Measurements from ENCODE around the gene SRSF1. TPM values are rescaled to one million over a fixed set of nuclear protein-coding genes. Genes with fewer than 3 reads are reported as not detected.

Gene SRSF1
- total RNA-seq, 1 donor from 2014 or later, result 258 TPM

DNA sequence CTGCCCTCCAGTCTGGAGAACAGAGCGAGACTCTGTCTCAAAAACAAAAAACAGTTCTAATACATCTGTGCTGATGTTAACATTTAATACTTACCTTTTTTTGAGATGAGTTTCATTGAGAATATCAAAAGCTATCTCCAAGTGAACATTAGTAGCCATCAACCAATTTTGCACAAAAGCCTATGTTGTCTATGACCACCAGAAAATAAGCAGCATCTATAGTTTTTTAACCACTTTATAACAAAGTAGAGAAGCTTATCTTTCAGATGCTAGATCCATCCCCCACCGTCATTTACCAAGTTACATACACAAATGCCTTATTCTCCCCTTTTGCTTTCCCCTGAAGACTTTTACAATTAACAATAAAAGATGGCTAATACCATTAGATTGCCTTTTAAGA is 4.1 kb downstream of the SRSF1 start:
- Mint-ChIP-seq H3K27me3 (ENCODE audit: low read depth) (no peaks in the 10 kb centered on the region), H3K27ac (no peak overlapping the region), H3K36me3 (peaks cover 23% of the 10 kb centered on the region), H3K4me1 (peaks cover 46% of the 10 kb centered on the region), H3K9me3 (no peaks in the 10 kb centered on the region), H3K4me3 (no peak overlapping the region)
- TF ChIP-seq, protein P1, sequence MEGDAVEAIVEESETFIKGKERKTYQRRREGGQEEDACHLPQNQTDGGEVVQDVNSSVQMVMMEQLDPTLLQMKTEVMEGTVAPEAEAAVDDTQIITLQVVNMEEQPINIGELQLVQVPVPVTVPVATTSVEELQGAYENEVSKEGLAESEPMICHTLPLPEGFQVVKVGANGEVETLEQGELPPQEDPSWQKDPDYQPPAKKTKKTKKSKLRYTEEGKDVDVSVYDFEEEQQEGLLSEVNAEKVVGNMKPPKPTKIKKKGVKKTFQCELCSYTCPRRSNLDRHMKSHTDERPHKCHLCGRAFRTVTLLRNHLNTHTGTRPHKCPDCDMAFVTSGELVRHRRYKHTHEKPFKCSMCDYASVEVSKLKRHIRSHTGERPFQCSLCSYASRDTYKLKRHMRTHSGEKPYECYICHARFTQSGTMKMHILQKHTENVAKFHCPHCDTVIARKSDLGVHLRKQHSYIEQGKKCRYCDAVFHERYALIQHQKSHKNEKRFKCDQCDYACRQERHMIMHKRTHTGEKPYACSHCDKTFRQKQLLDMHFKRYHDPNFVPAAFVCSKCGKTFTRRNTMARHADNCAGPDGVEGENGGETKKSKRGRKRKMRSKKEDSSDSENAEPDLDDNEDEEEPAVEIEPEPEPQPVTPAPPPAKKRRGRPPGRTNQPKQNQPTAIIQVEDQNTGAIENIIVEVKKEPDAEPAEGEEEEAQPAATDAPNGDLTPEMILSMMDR (IDR thresholded peaks at IDR 0.05; ENCODE audit: unreplicated experiment), result no peak
- no peak for DNase-seq (ENCODE audit: low spot score in 2 of 2, unreplicated experiment in 2 of 2)

DNA sequence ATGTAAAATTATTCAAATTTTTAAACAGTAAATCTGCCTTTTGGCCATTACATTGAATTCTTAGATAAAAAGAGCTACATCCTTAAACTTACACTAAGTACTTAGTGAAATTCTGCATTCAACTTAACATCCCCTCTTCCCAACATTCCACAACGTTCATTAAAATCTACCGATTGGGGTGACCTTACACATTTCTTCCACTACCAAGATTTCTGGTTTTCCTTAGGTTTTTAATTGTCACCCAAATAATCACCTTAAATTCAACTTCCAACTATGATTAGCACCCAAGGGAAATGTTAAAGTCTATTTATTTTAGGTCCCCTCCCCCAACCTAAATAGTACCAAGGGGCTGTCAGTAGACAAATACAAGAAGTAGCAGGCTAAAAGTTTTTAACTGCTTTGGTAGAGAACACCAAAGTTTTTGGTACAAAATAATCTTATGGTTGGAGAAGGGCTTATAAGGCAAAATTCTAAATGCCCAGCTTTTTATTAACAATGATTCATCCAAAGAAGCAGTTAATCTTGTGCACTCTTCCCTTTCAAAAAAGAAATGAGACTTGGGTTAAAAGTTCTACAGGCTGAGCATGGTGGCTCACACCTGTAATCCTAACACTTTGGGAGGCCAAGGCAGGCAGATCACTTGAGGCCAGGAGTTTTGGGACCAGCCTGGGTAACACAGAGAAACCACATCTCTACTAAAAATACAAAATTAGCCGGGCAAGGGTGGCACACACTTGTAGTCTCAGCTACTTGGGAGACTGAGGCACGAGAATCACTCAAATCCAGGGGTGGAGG is 4.7 kb downstream of the SRSF1 start:
- TF ChIP-seq, protein P1 (IDR thresholded peaks at IDR 0.05; ENCODE audit: unreplicated experiment), result peak; percentile 16
- Mint-ChIP-seq H3K9me3 (no peaks in the 10 kb centered on the region), H3K4me1 (peaks cover 41% of the 10 kb centered on the region), H3K4me3 (no peak overlapping the region), H3K27me3 (ENCODE audit: low read depth) (no peaks in the 10 kb centered on the region), H3K36me3 (peaks cover 27% of the 10 kb centered on the region), H3K27ac (peak overlapping the region; percentile 44)
- no peak for DNase-seq (ENCODE audit: low spot score in 2 of 2, unreplicated experiment in 2 of 2)

DNA sequence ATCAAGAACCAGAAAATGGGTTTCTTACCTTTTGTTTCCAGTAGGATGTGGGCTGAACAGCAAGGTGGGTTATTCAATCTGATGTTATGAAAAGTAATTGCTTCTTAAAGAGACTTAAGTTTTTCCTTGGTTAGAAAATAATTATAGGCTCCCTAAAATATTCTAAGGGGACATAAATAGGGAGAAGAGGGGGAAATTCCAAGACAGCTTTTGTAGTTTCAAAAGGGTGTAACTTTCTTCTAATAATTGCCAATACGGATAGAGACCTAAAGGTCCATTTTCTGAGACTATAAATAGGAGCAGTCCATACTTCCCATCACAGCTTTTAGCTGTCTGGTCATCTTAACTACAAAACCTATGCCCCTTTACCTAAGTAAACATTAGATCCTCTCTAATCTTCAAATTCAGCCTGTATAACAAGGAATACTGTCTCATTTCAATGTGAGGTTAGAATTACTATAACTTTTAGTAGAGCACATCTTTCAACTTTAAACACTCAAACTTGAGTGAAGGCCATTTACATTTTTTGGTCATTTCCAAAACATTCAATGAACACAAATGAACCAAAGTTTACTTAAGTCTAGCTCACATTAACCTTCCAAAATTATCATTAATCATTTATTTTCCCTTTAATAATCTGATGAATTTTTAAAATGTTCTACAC is 5.5 kb downstream of the SRSF1 start:
- Mint-ChIP-seq H3K9me3 (no peaks in the 10 kb centered on the region), H3K4me3 (no peak overlapping the region), H3K36me3 (peaks cover 30% of the 10 kb centered on the region), H3K27me3 (ENCODE audit: low read depth) (no peaks in the 10 kb centered on the region), H3K4me1 (peaks cover 41% of the 10 kb centered on the region), H3K27ac (no peak overlapping the region)
- TF ChIP-seq, protein P1 (IDR thresholded peaks at IDR 0.05; ENCODE audit: unreplicated experiment), result no peak
- DNase-seq (ENCODE audit: low spot score in 2 of 2, unreplicated experiment in 2 of 2), result no peak

DNA sequence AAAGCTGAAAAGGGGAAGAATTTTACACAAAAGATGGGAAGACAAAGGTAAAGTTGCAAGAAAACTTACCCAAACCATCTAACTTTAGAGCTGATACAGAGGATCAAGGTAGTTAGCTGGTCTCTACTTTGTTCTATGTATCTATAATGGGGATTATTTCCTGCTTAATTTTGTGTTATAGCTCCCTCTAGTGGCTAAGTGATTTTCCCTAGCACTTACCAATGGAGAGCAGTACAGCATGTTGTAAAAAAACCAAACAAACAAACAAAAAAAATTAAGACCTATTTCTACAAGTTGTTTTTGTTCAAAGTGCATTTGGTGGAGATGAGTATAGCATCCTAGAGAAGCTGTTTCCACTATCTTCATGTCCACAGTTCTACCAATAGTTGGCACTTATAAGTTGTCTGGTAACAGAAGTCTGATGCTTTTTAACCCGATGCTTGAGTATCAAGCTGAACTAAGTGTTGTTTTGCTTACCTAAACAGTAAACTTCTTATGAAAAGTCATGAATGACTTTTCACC is 7.5 kb downstream of the SRSF1 start:
- peak overlapping the region; percentile 64 for H3K27ac Mint-ChIP-seq
- TF ChIP-seq, protein P1 (IDR thresholded peaks at IDR 0.05; ENCODE audit: unreplicated experiment), result peak; percentile 87
- DNase-seq (ENCODE audit: low spot score in 2 of 2, unreplicated experiment in 2 of 2), result no peak

GRCh38 chr17:57999010-57999495 is 8.0 kb downstream of the SRSF1 start:
- Mint-ChIP-seq H3K27ac (peak overlapping the region; percentile 64), H3K36me3 (peaks cover 20% of the 10 kb centered on the region), H3K4me1 (peaks cover 28% of the 10 kb centered on the region), H3K9me3 (no peaks in the 10 kb centered on the region), H3K27me3 (ENCODE audit: low read depth) (no peaks in the 10 kb centered on the region), H3K4me3 (no peak overlapping the region)
- TF ChIP-seq, protein P1 (IDR thresholded peaks at IDR 0.05; ENCODE audit: unreplicated experiment), result no peak
- no peak for DNase-seq (ENCODE audit: low spot score in 2 of 2, unreplicated experiment in 2 of 2)

More for the DNA sequence above, 7.5 kb downstream of the SRSF1 start:
- Mint-ChIP-seq H3K36me3 (peaks cover 20% of the 10 kb centered on the region), H3K4me3 (no peak overlapping the region), H3K4me1 (peaks cover 29% of the 10 kb centered on the region), H3K9me3 (no peaks in the 10 kb centered on the region), H3K27me3 (ENCODE audit: low read depth) (no peaks in the 10 kb centered on the region)

Measured in mesothelial cell of epicardium (in vitro differentiated cells).